ENCODE data around the gene PTCH2. TPM values are rescaled to one million over a fixed set of nuclear protein-coding genes. Genes with fewer than 3 reads are reported as not detected.

PTCH2 gene
- total RNA-seq, 1 experiment from 2014 or later: 0.48 TPM

GRCh38 chr1:44853201-44853600 lies 10.1 kb upstream of the PTCH2 start:
- H3K9me3 ChIP-seq: no peaks in the 10 kb centered on the region
- no peaks in the 10 kb centered on the region for H3K27me3 Mint-ChIP-seq (ENCODE audit: insufficient read depth, unreplicated experiment)
- no peaks in the 10 kb centered on the region for H3K36me3 ChIP-seq (ENCODE audit: control insufficient read depth, insufficient read depth, low read length)
- no peak overlapping the region for H3K27ac Mint-ChIP-seq (ENCODE audit: unreplicated experiment)
- H3K27me3 ChIP-seq (replicated peaks; ENCODE audit: control insufficient read depth, insufficient read depth, low read length): no peaks in the 10 kb centered on the region
- no peak for DNase-seq
- intact Hi-C loops (cut with micrococcal nuclease; ENCODE audit: unreplicated experiment): no loop called here
- no peak overlapping the region for H3K4me3 ChIP-seq (ENCODE audit: low read depth, low read length)
- H3K4me3 Mint-ChIP-seq (ENCODE audit: unreplicated experiment): no peak overlapping the region
- ChIA-PET POLR2A (no interaction called here), CTCF (interaction anchor here (0.5 to 1.2 kb wide), 2 partner anchors 17 to 23 kb away, joined by 3 to 4 read pairs; no protein-coding TSS in a partner anchor)
- TF ChIP-seq, protein P1, sequence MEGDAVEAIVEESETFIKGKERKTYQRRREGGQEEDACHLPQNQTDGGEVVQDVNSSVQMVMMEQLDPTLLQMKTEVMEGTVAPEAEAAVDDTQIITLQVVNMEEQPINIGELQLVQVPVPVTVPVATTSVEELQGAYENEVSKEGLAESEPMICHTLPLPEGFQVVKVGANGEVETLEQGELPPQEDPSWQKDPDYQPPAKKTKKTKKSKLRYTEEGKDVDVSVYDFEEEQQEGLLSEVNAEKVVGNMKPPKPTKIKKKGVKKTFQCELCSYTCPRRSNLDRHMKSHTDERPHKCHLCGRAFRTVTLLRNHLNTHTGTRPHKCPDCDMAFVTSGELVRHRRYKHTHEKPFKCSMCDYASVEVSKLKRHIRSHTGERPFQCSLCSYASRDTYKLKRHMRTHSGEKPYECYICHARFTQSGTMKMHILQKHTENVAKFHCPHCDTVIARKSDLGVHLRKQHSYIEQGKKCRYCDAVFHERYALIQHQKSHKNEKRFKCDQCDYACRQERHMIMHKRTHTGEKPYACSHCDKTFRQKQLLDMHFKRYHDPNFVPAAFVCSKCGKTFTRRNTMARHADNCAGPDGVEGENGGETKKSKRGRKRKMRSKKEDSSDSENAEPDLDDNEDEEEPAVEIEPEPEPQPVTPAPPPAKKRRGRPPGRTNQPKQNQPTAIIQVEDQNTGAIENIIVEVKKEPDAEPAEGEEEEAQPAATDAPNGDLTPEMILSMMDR (IDR thresholded peaks at IDR 0.05; ENCODE audit: insufficient read depth in 1 of 2, low read depth in 1 of 2, low read length in 1 of 2, severe bottlenecking in 1 of 2, unreplicated experiment in 1 of 2): no peak
- H3K4me1 Mint-ChIP-seq (ENCODE audit: low read depth, unreplicated experiment): no peaks in the 10 kb centered on the region
- no peaks in the 10 kb centered on the region for H3K9me3 Mint-ChIP-seq (ENCODE audit: unreplicated experiment)
- no TSS peak for BruUV-seq (replicated peaks)
- H3K4me1 ChIP-seq: no peaks in the 10 kb centered on the region
- H3K36me3 Mint-ChIP-seq (ENCODE audit: insufficient read depth, unreplicated experiment): no peaks in the 10 kb centered on the region

DNA sequence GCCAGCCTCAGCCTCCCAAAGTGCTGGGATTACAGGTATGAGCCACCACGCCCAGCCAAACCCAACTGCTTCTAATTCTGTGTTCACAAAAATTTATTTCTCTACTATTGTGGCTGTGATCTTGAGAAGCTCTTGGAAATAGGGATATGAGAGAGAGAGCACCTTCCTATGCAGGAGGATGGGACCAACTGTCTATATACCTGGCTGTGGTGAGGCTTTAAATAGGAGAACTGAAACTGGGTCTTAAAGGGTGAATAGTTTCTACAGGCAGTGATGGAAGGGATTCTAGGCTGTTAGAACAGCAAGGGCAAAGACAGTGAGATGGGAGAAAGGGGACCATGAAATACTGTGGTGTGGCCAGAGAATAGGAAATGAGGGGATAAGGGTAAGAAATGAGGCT lies 8.3 kb upstream of the PTCH2 start:
- H3K9me3 ChIP-seq: no peaks in the 10 kb centered on the region
- H3K27me3 ChIP-seq (replicated peaks; ENCODE audit: control insufficient read depth, insufficient read depth, low read length): no peaks in the 10 kb centered on the region
- Mint-ChIP-seq H3K9me3 (ENCODE audit: unreplicated experiment) (no peaks in the 10 kb centered on the region), H3K27ac (ENCODE audit: unreplicated experiment) (no peak overlapping the region), H3K27me3 (ENCODE audit: insufficient read depth, unreplicated experiment) (no peaks in the 10 kb centered on the region), H3K4me3 (ENCODE audit: unreplicated experiment) (no peak overlapping the region), H3K4me1 (ENCODE audit: low read depth, unreplicated experiment) (no peaks in the 10 kb centered on the region), H3K36me3 (ENCODE audit: insufficient read depth, unreplicated experiment) (no peaks in the 10 kb centered on the region)
- intact Hi-C loops (cut with micrococcal nuclease; ENCODE audit: unreplicated experiment): no loop called here
- ChIA-PET POLR2A (no interaction called here), CTCF (no interaction called here)
- H3K36me3 ChIP-seq (ENCODE audit: control insufficient read depth, insufficient read depth, low read length): no peaks in the 10 kb centered on the region
- no TSS peak for BruUV-seq (replicated peaks)
- TF ChIP-seq, protein P1 (IDR thresholded peaks at IDR 0.05; ENCODE audit: insufficient read depth in 1 of 2, low read depth in 1 of 2, low read length in 1 of 2, severe bottlenecking in 1 of 2, unreplicated experiment in 1 of 2): no peak
- H3K4me3 ChIP-seq (ENCODE audit: low read depth, low read length): no peak overlapping the region
- no peaks in the 10 kb centered on the region for H3K4me1 ChIP-seq
- no peak for DNase-seq

DNA sequence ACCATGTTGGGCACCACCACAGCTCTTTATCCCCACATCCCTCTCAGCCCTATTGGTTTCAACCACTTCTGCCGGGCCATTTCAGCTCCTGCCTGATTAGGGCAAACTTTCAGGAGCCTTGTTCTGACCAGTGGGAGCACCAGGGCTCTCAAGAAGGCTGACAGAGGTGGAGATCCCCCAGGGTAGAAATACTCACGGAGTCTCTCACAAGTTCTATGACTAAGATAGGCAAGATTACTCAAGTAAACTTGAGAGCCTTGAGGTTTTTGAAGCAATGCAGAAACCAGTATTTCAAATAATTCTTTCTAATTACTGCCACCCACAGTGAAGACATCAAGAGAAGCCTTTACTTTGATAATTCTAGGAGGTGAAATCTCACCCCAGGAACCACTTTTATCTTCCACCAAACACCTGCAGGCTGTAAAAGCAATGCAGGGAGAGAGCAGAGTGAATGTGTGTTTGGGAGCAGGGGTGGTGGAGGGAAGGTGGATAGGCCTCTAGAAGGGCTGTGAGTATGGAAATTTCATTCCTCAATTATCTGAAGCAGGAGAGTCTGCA lies 6.6 kb upstream of the PTCH2 start:
- Mint-ChIP-seq H3K27ac (ENCODE audit: unreplicated experiment) (no peak overlapping the region), H3K4me3 (ENCODE audit: unreplicated experiment) (no peak overlapping the region), H3K9me3 (ENCODE audit: unreplicated experiment) (no peaks in the 10 kb centered on the region), H3K4me1 (ENCODE audit: low read depth, unreplicated experiment) (no peaks in the 10 kb centered on the region), H3K36me3 (ENCODE audit: insufficient read depth, unreplicated experiment) (no peaks in the 10 kb centered on the region), H3K27me3 (ENCODE audit: insufficient read depth, unreplicated experiment) (no peaks in the 10 kb centered on the region)
- Histone ChIP-seq H3K36me3 (ENCODE audit: control insufficient read depth, insufficient read depth, low read length) (no peaks in the 10 kb centered on the region), H3K4me1 (no peaks in the 10 kb centered on the region), H3K4me3 (ENCODE audit: low read depth, low read length) (no peak overlapping the region), H3K9me3 (no peaks in the 10 kb centered on the region), H3K27me3 (replicated peaks; ENCODE audit: control insufficient read depth, insufficient read depth, low read length) (no peaks in the 10 kb centered on the region)
- ChIA-PET POLR2A (no interaction called here), CTCF (no interaction called here)
- no peak for DNase-seq
- TF ChIP-seq, protein P1 (IDR thresholded peaks at IDR 0.05; ENCODE audit: insufficient read depth in 1 of 2, low read depth in 1 of 2, low read length in 1 of 2, severe bottlenecking in 1 of 2, unreplicated experiment in 1 of 2): no peak
- intact Hi-C loops (cut with micrococcal nuclease; ENCODE audit: unreplicated experiment): no loop called here
- no TSS peak for BruUV-seq (replicated peaks)

All from Caco-2 (cell line).